Measurements from ENCODE around the gene SULT1B1.
"Not testable (repeated sequence)": the region's sequence is repeated elsewhere in the genome, so short reads cannot be mapped to it uniquely, and the experiment has no call there.

Gene SULT1B1

DNA sequence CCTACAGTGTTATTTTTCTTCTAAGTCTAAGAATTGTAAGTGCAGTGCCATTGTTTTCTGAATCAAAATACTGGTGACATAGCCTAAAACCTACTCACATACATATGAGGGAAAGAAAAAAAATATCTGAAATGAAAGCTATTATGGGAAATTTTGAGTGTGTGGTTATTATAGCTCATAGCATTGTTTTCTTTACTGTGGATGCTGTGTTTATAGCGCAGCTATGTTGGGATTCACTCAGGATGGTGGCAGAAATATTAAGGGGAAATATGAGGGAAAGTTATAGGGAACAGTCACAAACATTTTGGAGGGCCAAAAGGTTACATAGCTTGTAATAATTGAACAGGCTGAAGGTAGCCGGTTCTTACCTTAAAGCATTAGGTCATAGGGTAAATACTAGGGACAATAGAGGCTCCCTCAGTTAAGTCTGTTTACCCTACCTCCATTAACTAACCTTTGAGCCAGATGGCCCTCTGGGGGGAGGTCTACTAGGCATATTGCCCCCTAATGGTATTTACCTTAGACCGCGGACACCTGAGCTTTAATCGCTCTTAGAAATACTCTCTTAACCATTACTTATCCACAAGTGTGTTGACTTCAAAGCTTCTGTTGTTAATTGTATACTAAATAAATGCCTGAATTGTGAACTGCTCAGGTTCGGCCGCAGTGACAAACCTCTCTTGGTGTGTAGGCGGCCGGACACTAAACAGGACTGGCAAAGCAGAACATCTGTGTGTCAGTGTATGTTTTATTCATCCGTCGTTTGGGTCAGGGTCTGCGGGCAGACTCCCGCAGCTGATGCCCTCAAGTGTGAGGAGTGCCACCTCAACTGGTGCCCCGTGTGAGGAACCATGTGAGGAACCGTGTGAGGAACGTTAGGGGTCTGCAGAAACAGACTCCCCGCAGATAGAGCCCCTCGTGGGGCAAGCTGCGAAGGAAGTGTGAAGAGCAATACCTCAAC lies 21.3 kb upstream of the SULT1B1 start:
- FAIRE-seq (no peak), DNase-seq (ENCODE audit: insufficient read length, low spot score) (no peak)
- no peak for TF ChIP-seq PAX5 (IDR thresholded peaks at IDR 0.05; ENCODE audit: insufficient read depth, low read length, severe bottlenecking)
- no peak for TF ChIP-seq POLR2AphosphoS5 (IDR thresholded peaks at IDR 0.05; ENCODE audit: low read depth, low read length)
- TF ChIP-seq SPI1 (IDR thresholded peaks at IDR 0.05; ENCODE audit: low read depth, low read length): no peak
- TF ChIP-seq POU2F2 (IDR thresholded peaks at IDR 0.05; ENCODE audit: low read depth, low read length): no peak
- no peak for TF ChIP-seq POLR2A (IDR thresholded peaks at IDR 0.05; ENCODE audit: low read depth, low read length)
- no peak for TF ChIP-seq TAF1 (IDR thresholded peaks at IDR 0.05; ENCODE audit: low read depth, low read length)

DNA sequence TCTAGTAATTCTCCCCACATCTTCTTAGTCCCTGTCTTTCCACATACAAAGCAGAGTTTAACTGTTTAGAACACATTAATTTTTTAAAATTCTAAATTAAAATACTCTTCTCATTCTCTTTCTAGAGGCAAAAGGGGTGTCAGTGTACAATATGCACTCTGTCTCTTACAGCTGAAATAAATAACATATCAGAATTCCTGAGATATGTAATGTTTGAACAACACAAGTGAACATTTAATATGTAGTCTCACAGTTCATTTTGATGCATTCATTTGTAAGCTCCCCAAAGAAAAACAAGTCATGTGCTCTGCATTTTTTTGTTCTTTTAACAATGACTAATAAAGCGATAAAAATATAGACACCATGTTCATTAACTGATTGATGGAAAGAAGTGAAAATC lies 19.7 kb upstream of the SULT1B1 start:
- FAIRE-seq: no peak
- TF ChIP-seq PAX5 (IDR thresholded peaks at IDR 0.05; ENCODE audit: insufficient read depth, low read length, severe bottlenecking): no peak
- no peak for TF ChIP-seq POLR2AphosphoS5 (IDR thresholded peaks at IDR 0.05; ENCODE audit: low read depth, low read length)
- TF ChIP-seq SPI1 (IDR thresholded peaks at IDR 0.05; ENCODE audit: low read depth, low read length): no peak
- no peak for TF ChIP-seq POLR2A (IDR thresholded peaks at IDR 0.05; ENCODE audit: low read depth, low read length)
- TF ChIP-seq POU2F2 (IDR thresholded peaks at IDR 0.05; ENCODE audit: low read depth, low read length): no peak
- no peak for TF ChIP-seq TAF1 (IDR thresholded peaks at IDR 0.05; ENCODE audit: low read depth, low read length)
- DNase-seq (ENCODE audit: insufficient read length, low spot score): no peak

DNA sequence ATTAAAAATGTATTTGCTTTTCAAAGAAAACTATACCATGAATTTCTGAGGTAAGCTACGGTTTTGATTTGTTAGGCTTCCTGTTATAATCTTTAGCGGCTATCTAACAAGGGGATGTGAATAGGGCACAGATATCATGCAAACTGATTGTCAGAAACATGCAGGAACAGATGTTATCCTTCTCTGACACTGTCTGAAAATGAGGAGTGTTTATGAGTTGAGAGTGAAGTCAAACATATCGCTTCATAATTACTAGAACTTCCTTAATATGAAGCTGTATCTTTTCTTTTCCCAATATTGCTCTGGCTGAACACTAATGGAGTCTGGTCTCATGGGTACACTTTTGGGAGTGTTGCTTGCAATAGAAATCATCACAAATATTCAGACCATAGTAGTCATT lies 16.3 kb upstream of the SULT1B1 start:
- DNase-seq (ENCODE audit: insufficient read length, low spot score) (no peak), FAIRE-seq (no peak)
- TF ChIP-seq POU2F2 (IDR thresholded peaks at IDR 0.05; ENCODE audit: low read depth, low read length) (no peak), POLR2A (IDR thresholded peaks at IDR 0.05; ENCODE audit: low read depth, low read length) (no peak), TAF1 (IDR thresholded peaks at IDR 0.05; ENCODE audit: low read depth, low read length) (no peak), PAX5 (IDR thresholded peaks at IDR 0.05; ENCODE audit: insufficient read depth, low read length, severe bottlenecking) (no peak), POLR2AphosphoS5 (IDR thresholded peaks at IDR 0.05; ENCODE audit: low read depth, low read length) (no peak), SPI1 (IDR thresholded peaks at IDR 0.05; ENCODE audit: low read depth, low read length) (no peak)

DNA sequence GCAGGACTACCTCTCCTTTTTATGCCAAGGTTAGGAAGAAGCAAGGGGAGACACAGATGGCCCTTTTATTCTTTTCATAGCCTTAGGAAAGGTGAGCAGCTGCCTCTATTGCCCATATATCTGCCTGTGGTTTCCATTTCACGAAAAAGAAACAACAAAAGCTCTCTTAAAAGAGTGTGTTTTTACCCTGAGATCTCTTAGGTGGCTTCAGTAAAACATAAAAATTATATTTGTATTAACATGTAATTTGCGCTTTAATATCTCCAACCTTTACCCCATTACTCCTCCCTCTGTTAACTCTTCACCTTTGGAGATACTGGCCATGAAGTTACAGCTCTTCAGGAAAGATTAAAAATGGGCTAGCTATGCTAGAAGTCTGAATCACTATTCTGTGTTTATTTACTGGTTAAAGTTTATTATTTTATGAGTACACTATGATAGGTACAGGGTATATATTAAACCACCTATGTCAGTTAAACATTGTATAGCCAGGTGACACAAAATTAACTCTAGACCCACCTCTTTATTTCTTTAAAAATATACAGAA lies 15.0 kb upstream of the SULT1B1 start:
- FAIRE-seq (no peak), DNase-seq (ENCODE audit: insufficient read length, low spot score) (no peak)
- TF ChIP-seq POLR2A (IDR thresholded peaks at IDR 0.05; ENCODE audit: low read depth, low read length): no peak
- TF ChIP-seq POLR2AphosphoS5 (IDR thresholded peaks at IDR 0.05; ENCODE audit: low read depth, low read length): no peak
- TF ChIP-seq POU2F2 (IDR thresholded peaks at IDR 0.05; ENCODE audit: low read depth, low read length): no peak
- no peak for TF ChIP-seq TAF1 (IDR thresholded peaks at IDR 0.05; ENCODE audit: low read depth, low read length)
- no peak for TF ChIP-seq SPI1 (IDR thresholded peaks at IDR 0.05; ENCODE audit: low read depth, low read length)
- TF ChIP-seq PAX5 (IDR thresholded peaks at IDR 0.05; ENCODE audit: insufficient read depth, low read length, severe bottlenecking): no peak

DNA sequence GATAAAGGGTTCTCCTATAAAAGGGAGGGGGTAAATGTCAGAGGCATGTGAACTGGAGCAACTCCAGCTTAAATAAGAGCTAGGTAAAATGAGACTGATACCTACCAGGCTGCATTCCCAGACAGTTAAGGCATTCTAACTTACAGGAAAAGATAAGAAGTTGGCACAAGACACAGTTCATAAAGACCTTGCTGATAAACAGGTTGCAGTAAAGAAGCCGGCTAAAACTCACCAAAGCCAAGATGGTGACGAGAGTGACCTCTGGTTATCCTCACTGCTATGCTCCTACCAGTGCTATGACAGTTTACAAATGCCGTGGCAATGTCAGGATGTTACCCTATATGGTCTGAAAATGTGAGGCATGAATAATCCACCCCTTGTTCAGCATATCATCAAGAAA lies 13.1 kb upstream of the SULT1B1 start:
- TF ChIP-seq POLR2A (IDR thresholded peaks at IDR 0.05; ENCODE audit: low read depth, low read length) (no peak), PAX5 (IDR thresholded peaks at IDR 0.05; ENCODE audit: insufficient read depth, low read length, severe bottlenecking) (no peak), POLR2AphosphoS5 (IDR thresholded peaks at IDR 0.05; ENCODE audit: low read depth, low read length) (no peak), TAF1 (IDR thresholded peaks at IDR 0.05; ENCODE audit: low read depth, low read length) (no peak), SPI1 (IDR thresholded peaks at IDR 0.05; ENCODE audit: low read depth, low read length) (no peak), POU2F2 (IDR thresholded peaks at IDR 0.05; ENCODE audit: low read depth, low read length) (no peak)
- FAIRE-seq (no peak), DNase-seq (ENCODE audit: insufficient read length, low spot score) (no peak)

DNA sequence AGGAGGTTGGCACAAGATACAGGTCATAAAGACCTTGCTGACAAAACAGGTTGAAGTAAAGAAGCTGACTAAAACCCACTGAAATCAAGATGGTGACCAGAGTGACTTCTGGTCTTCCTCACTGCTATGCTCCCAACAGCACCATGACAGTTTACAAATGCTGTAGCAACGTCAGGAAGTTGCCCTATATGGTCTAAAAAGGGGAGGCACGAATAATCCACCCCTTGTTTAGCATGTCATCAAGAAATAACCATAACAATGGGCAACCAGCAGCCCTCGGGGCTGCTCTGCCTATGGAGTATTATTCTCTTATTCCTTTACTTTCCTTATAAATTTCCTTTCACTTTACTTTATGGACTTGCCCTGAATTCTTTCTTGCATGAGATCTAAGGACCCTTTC lies 8.1 kb upstream of the SULT1B1 start:
- DNase-seq (ENCODE audit: insufficient read length, low spot score); FAIRE-seq: not testable (repeated sequence)

DNA sequence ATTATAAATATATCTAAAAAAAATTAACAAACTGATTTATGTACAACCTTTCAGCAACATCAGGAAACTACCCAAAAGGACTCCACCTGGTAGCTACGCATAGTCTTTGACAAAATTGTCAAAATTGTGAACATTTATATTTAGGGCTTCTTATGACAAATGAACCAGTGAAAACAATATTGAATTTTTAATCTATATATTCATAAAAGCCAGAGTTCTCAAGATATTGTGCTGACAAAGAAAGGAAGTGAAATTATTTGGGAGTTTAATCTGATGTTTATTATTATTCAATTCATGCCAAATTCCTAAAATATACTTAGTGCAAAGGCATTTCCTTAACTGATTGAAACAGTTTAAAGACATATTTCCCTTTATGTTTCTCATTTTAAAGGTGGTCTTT lies 5.3 kb upstream of the SULT1B1 start:
- no peak for TF ChIP-seq POLR2AphosphoS5 (IDR thresholded peaks at IDR 0.05; ENCODE audit: low read depth, low read length)
- TF ChIP-seq PAX5 (IDR thresholded peaks at IDR 0.05; ENCODE audit: insufficient read depth, low read length, severe bottlenecking): no peak
- no peak for TF ChIP-seq TAF1 (IDR thresholded peaks at IDR 0.05; ENCODE audit: low read depth, low read length)
- FAIRE-seq (no peak), DNase-seq (ENCODE audit: insufficient read length, low spot score) (no peak)

DNA sequence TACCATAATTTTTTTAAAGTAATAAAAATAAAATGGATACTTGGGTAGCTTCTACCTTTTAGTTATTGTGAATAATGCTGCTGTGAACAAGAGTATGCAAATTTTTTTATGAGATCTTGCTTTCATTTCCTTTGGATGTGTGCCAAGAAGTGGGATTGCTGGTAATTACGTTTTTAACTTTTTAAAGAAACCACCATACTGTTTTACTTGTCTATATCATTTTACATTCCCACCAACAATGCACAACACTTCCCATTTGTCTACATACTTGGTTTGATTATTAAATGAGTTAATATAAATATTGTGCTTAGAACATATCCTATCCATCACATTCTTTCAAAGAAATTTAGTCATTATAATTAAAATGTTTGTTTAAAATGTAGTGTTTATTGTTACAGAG lies 3.9 kb upstream of the SULT1B1 start:
- TF ChIP-seq PAX5 (IDR thresholded peaks at IDR 0.05; ENCODE audit: insufficient read depth, low read length, severe bottlenecking) (no peak), POLR2A (IDR thresholded peaks at IDR 0.05; ENCODE audit: low read depth, low read length) (no peak), POU2F2 (IDR thresholded peaks at IDR 0.05; ENCODE audit: low read depth, low read length) (no peak), POLR2AphosphoS5 (IDR thresholded peaks at IDR 0.05; ENCODE audit: low read depth, low read length) (no peak)
- FAIRE-seq: no peak
- no peak for DNase-seq (ENCODE audit: insufficient read length, low spot score)

DNA sequence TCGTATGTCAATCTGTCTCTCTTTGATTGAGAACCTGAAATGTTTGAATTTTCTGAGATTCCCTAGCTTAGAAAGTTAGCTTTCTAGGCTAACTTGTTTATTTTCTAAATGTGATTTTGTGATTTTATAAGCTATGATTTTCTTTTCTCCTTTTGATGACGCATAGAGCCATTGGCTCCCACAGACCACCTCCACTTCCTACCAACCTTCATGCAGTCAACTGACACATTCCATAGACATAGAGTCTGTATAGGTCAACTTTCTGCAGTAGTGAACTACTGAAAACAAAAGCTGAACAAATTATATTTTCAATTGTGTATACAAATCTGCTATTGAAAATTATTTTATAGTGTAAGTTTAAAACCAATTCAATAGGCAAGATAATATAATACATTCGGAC lies 2.8 kb upstream of the SULT1B1 start:
- FAIRE-seq: no peak
- TF ChIP-seq PAX5 (IDR thresholded peaks at IDR 0.05; ENCODE audit: insufficient read depth, low read length, severe bottlenecking) (no peak), TAF1 (IDR thresholded peaks at IDR 0.05; ENCODE audit: low read depth, low read length) (no peak), POLR2AphosphoS5 (IDR thresholded peaks at IDR 0.05; ENCODE audit: low read depth, low read length) (no peak), POU2F2 (IDR thresholded peaks at IDR 0.05; ENCODE audit: low read depth, low read length) (no peak), POLR2A (IDR thresholded peaks at IDR 0.05; ENCODE audit: low read depth, low read length) (no peak), SPI1 (IDR thresholded peaks at IDR 0.05; ENCODE audit: low read depth, low read length) (no peak)

DNA sequence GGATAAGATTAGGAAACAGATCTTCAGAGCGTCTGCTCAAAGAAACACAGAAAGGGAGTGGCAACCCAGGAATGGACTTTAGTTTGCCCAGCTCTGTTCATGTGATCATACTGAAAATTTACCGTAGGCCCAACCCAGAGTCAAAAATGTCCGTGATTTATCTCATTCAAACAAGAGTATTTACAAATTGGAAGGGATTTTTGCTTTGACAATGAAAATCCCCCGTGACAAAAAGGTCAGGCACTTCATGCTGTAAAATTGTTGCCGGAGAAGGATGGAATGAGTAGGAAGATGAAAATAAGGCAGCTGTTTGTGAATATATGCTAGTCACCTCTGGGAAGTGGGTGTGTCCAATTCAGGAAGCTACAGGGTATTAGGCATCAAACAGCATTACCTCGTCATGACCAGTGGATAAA lies 1.2 kb downstream of the SULT1B1 start:
- FAIRE-seq (no peak), DNase-seq (ENCODE audit: insufficient read length, low spot score) (no peak)
- TF ChIP-seq TAF1 (IDR thresholded peaks at IDR 0.05; ENCODE audit: low read depth, low read length) (no peak), SPI1 (IDR thresholded peaks at IDR 0.05; ENCODE audit: low read depth, low read length) (no peak), POLR2A (IDR thresholded peaks at IDR 0.05; ENCODE audit: low read depth, low read length) (no peak), PAX5 (IDR thresholded peaks at IDR 0.05; ENCODE audit: insufficient read depth, low read length, severe bottlenecking) (no peak), POLR2AphosphoS5 (IDR thresholded peaks at IDR 0.05; ENCODE audit: low read depth, low read length) (no peak), POU2F2 (IDR thresholded peaks at IDR 0.05; ENCODE audit: low read depth, low read length) (no peak)

More for the DNA sequence above, 2.8 kb upstream of the SULT1B1 start:
- no peak for DNase-seq (ENCODE audit: insufficient read length, low spot score)

Measured in GM12891 (cell line).